Smooth muscle cell (in vitro differentiated cells): ENCODE results near the gene VGLL4. TPM values are rescaled to one million over a fixed set of nuclear protein-coding genes. Genes with fewer than 3 reads are reported as not detected.

Source experiments
- DNase-seq: peaks from one replicate; lab custom pipeline; 2025; ENCODE audit not compliant: unreplicated experiment; lab: John Stamatoyannopoulos, UW
- H2AFZ ChIP-seq: fragments of 200-600 bp; sonication (generic); 2 replicates; pipeline ENCODE4 v1.6.0; 2016; ENCODE audit warnings: antibody characterized with exemption, low read depth, mild to moderate bottlenecking
- H3F3A ChIP-seq: fragments of 200-600 bp; sonication (generic); 2 replicates; pipeline ENCODE4 v1.6.0; 2017; ENCODE audit warnings: antibody characterized with exemption, low read depth
- H3K27ac ChIP-seq: fragments of 200-600 bp; sonication (generic); 2 replicates; pipeline ENCODE4 v1.5.1; 2016; ENCODE audit warnings: low read depth, mild to moderate bottlenecking
- H3K27me3 ChIP-seq: fragments of 200-600 bp; sonication (generic); 2 replicates; pipeline ENCODE4 v1.6.1; 2016; ENCODE audit warnings: low read depth, mild to moderate bottlenecking
- H3K36me3 ChIP-seq: fragments of 200-600 bp; sonication (generic); 2 replicates; pipeline ENCODE4 v1.5.1; 2016; ENCODE audit warnings: low read depth
- H3K4me1 ChIP-seq: fragments of 200-600 bp; sonication (generic); 2 replicates; pipeline ENCODE4 v1.5.1; 2016; ENCODE audit warnings: low read depth
- H3K4me2 ChIP-seq: fragments of 200-600 bp; sonication (generic); 2 replicates; pipeline ENCODE4 v1.6.0; 2016; ENCODE audit warnings: mild to moderate bottlenecking
- H3K4me3 ChIP-seq: fragments of 200-600 bp; sonication (generic); 2 replicates; pipeline ENCODE4 v1.5.1; 2016; ENCODE audit warnings: mild to moderate bottlenecking
- H3K79me2 ChIP-seq: fragments of 200-600 bp; sonication (generic); 2 replicates; pipeline ENCODE4 v1.6.0; 2016; ENCODE audit warnings: low read depth, mild to moderate bottlenecking
- H3K9ac ChIP-seq: fragments of 200-600 bp; sonication (generic); 2 replicates; pipeline ENCODE4 v1.6.0; 2016; ENCODE audit warnings: low read depth
- H3K9me3 ChIP-seq: fragments of 200-600 bp; sonication (generic); replicated peaks from 2 replicates; pipeline ENCODE4 v1.5.1; 2016; ENCODE audit warnings: low read depth
- H4K20me1 ChIP-seq: fragments of 200-600 bp; sonication (generic); 2 replicates; pipeline ENCODE4 v1.6.0; 2016; ENCODE audit warnings: low read depth
- CTCF ChIP-seq: fragments of 200-600 bp; sonication (generic); IDR thresholded peaks from 2 replicates; pipeline ENCODE4 v1.5.1; 2017; ENCODE audit warnings: borderline replicate concordance, mild to moderate bottlenecking, antibody characterized with exemption; ENCODE audit not compliant: insufficient read depth, poor library complexity, severe bottlenecking
- WGBS: methylation state at CpG from one replicate; pipeline ENCODE4 v1.1.7; 2016; ENCODE audit warnings: low lambda C conversion rate; 5-methylcytosine and 5-hydroxymethylcytosine counted together
- polyA plus RNA-seq: library from polyadenylated mRNA; unstranded; fragments of >200 nt; fragmentation: Nextera tagmentation; extraction: Ambion mirVana; gene quantifications from 2 replicates; pipeline ENCODE4 v1.2.1, GENCODE V29; 2016
- total RNA-seq: library from RNA; depleted of rRNA; stranded (reverse); fragments of >200 nt; gene quantifications from 2 replicates; pipeline ENCODE4 v1.2.3, GENCODE V29; 2014

The VGLL4 gene
- total and polyA plus RNA-seq, 2 experiments from 2014 or later: 72.0 to 109 TPM

GRCh38 chr3:11584570-11584969 is 59.1 kb downstream of the VGLL4 start:
- WGBS: 89% methylated on average over 2 of the region's 4 CpGs
- Histone ChIP-seq H2AFZ (no peak overlapping the region), H3K79me2 (peaks cover 94% of the 10 kb centered on the region), H3K9ac (no peak overlapping the region), H3K9me3 (no peaks in the 10 kb centered on the region), H3K4me3 (no peak overlapping the region), H3F3A (peaks cover 45% of the 10 kb centered on the region), H3K4me1 (peaks cover 52% of the 10 kb centered on the region), H3K27me3 (no peaks in the 10 kb centered on the region), H3K36me3 (no peaks in the 10 kb centered on the region), H3K27ac (peak overlapping the region; percentile 96), H3K4me2 (peak overlapping the region; percentile 76), H4K20me1 (peaks cover 100% of the 10 kb centered on the region)
- DNase-seq: no peak
- TF ChIP-seq CTCF: no peak

- TF ChIP-seq CTCF: no peak
- Histone ChIP-seq H3K36me3 (no peaks in the 10 kb centered on the region), H3K9me3 (no peaks in the 10 kb centered on the region), H3K27me3 (no peaks in the 10 kb centered on the region), H3K79me2 (peaks cover 93% of the 10 kb centered on the region), H3K9ac (peak overlapping the region; percentile 77), H3F3A (peaks cover 38% of the 10 kb centered on the region), H4K20me1 (peaks cover 98% of the 10 kb centered on the region), H3K4me2 (peak overlapping the region; percentile 76), H3K27ac (peak overlapping the region; percentile 96), H2AFZ (no peak overlapping the region), H3K4me3 (no peak overlapping the region), H3K4me1 (peaks cover 46% of the 10 kb centered on the region)
- no peak for DNase-seq
- 71% methylated on average over 10 of the region's 10 CpGs for WGBS
These were observed 60.1 kb downstream of the VGLL4 start for GRCh38 chr3:11583638-11584046.

- Histone ChIP-seq H3K4me2 (peak overlapping the region; percentile 76), H3K9ac (peak overlapping the region; percentile 77), H3F3A (peaks cover 38% of the 10 kb centered on the region), H3K4me3 (no peak overlapping the region), H4K20me1 (peaks cover 97% of the 10 kb centered on the region), H3K9me3 (no peaks in the 10 kb centered on the region), H3K27me3 (no peaks in the 10 kb centered on the region), H2AFZ (no peak overlapping the region), H3K27ac (peak overlapping the region; percentile 96), H3K79me2 (peaks cover 93% of the 10 kb centered on the region), H3K36me3 (no peaks in the 10 kb centered on the region), H3K4me1 (peaks cover 46% of the 10 kb centered on the region)
- no peak for DNase-seq
- no peak for TF ChIP-seq CTCF
These were observed 60.5 kb downstream of the VGLL4 start for GRCh38 chr3:11583235-11583634.

- no peak for DNase-seq
- peak overlapping the region; percentile 37 for H3K4me3 ChIP-seq
These were observed 61.3 kb downstream of the VGLL4 start for GRCh38 chr3:11582191-11582968.

More at GRCh38 chr3:11582191-11582968, 61.3 kb downstream of the VGLL4 start:
- H3K4me1 ChIP-seq: peaks cover 46% of the 10 kb centered on the region
- 12% methylated on average over 13 of the region's 13 CpGs for WGBS
- peak overlapping the region; percentile 77 for H3K9ac ChIP-seq
- H3F3A ChIP-seq: peaks cover 38% of the 10 kb centered on the region
- no peak for TF ChIP-seq CTCF
- H3K9me3 ChIP-seq: no peaks in the 10 kb centered on the region
- H3K36me3 ChIP-seq: no peaks in the 10 kb centered on the region
- H4K20me1 ChIP-seq: peaks cover 97% of the 10 kb centered on the region
- no peaks in the 10 kb centered on the region for H3K27me3 ChIP-seq
- H3K4me2 ChIP-seq: peak overlapping the region; percentile 76
- peaks cover 93% of the 10 kb centered on the region for H3K79me2 ChIP-seq
- no peak overlapping the region for H2AFZ ChIP-seq
- H3K27ac ChIP-seq: peak overlapping the region; percentile 96
